Hindlimb muscle (tissue), 1 donor: ENCODE results near the gene LYPD4. TPM values are rescaled to one million over a fixed set of nuclear protein-coding genes. Genes with fewer than 3 reads are reported as not detected.

ENCODE experiments used
- DNase-seq: peaks from one replicate; pipeline ENCODE4 v3.0.0-alpha.2; 2013
- polyA plus RNA-seq: library from polyadenylated mRNA; unstranded; fragments of 120-200 nt; gene quantifications from one replicate; pipeline ENCODE4 v1.2.1, GENCODE V29; 2013; ENCODE audit not compliant: insufficient read length

Gene LYPD4
- polyA plus RNA-seq, 1 donor, result not detected

GRCh38 chr19:41850381-41850780 is 5.9 kb upstream of the LYPD4 start:
- DNase-seq, result no peak

GRCh38 chr19:41849067-41849466 is 4.6 kb upstream of the LYPD4 start:
- DNase-seq, result no peak

- DNase-seq, result no peak
Observed at GRCh38 chr19:41848666-41849065, 4.2 kb upstream of the LYPD4 start.

GRCh38 chr19:41847351-41848105 is 3.0 kb upstream of the LYPD4 start:
- no peak for DNase-seq

- DNase-seq, result no peak
Observed at GRCh38 chr19:41845051-41845590, 638 bp upstream of the LYPD4 start.

- DNase-seq, result no peak
Observed at GRCh38 chr19:41845001-41845050, 343 bp upstream of the LYPD4 start, which contains the start of gene DMRTC2. Gene DMRTC2 (plus strand): TSS chr19:41845042. CDS start chr19:41847429, 2,387 bp downstream.

- DNase-seq, result no peak
Observed at GRCh38 chr19:41843371-41843770, 1.1 kb downstream of the LYPD4 start.

- no peak for DNase-seq
Observed at GRCh38 chr19:41839211-41839610, 5.3 kb downstream of the LYPD4 start.

- DNase-seq, result no peak
Observed at GRCh38 chr19:41837981-41838708, 6.3 kb downstream of the LYPD4 start.

- DNase-seq, result no peak
Observed at GRCh38 chr19:41821003-41821735, 23.3 kb downstream of the LYPD4 start.

GRCh38 chr19:41816761-41817160 is 27.7 kb downstream of the LYPD4 start:
- DNase-seq, result no peak

- no peak for DNase-seq
Observed at GRCh38 chr19:41815301-41815700, 29.2 kb downstream of the LYPD4 start.

GRCh38 chr19:41813911-41814310 is 30.6 kb downstream of the LYPD4 start:
- no peak for DNase-seq

- DNase-seq, result no peak
Observed at GRCh38 chr19:41811981-41812380, 32.5 kb downstream of the LYPD4 start.

- no peak for DNase-seq
Observed at GRCh38 chr19:41811036-41811435, 33.4 kb downstream of the LYPD4 start.

GRCh38 chr19:41810301-41810700 is 34.2 kb downstream of the LYPD4 start:
- DNase-seq, result no peak

GRCh38 chr19:41808663-41809566 is 35.6 kb downstream of the LYPD4 start:
- DNase-seq, result no peak

GRCh38 chr19:41807176-41807575 is 37.3 kb downstream of the LYPD4 start:
- DNase-seq, result no peak

- DNase-seq, result no peak
Observed at GRCh38 chr19:41804336-41804735, 40.1 kb downstream of the LYPD4 start.

GRCh38 chr19:41802770-41803169 is 41.7 kb downstream of the LYPD4 start:
- DNase-seq, result no peak

GRCh38 chr19:41801792-41802211 is 42.7 kb downstream of the LYPD4 start:
- no peak for DNase-seq

GRCh38 chr19:41801031-41801430 is 43.5 kb downstream of the LYPD4 start:
- DNase-seq, result no peak
